OCI-LY7 (cell line): ENCODE data around the gene MTMR4.

ENCODE experiments used
- CTCF ChIP-seq: fragments of 200-600 bp; sonication (generic); conservative IDR thresholded peaks from 2 replicates; pipeline ENCODE4 v1.5.1; 2014; ENCODE audit warnings: mild to moderate bottlenecking, antibody characterized with exemption, low read length, moderate library complexity, mixed read lengths
- EZH2phosphoT487 ChIP-seq: fragments of 200-600 bp; sonication (generic); IDR thresholded peaks from 2 replicates; pipeline ENCODE4 v1.6.1; 2018; ENCODE audit warnings: low read depth, borderline replicate concordance, mild to moderate bottlenecking, mixed run types, antibody characterized with exemption, low read length, moderate library complexity, mixed read lengths

- TF ChIP-seq CTCF (no peak), EZH2phosphoT487 (no peak)
Measured at GRCh38 chr17:58521680-58522079, 7.2 kb upstream of the MTMR4 start.
